Measurements from ENCODE around the gene LRRC74A.

DNA sequence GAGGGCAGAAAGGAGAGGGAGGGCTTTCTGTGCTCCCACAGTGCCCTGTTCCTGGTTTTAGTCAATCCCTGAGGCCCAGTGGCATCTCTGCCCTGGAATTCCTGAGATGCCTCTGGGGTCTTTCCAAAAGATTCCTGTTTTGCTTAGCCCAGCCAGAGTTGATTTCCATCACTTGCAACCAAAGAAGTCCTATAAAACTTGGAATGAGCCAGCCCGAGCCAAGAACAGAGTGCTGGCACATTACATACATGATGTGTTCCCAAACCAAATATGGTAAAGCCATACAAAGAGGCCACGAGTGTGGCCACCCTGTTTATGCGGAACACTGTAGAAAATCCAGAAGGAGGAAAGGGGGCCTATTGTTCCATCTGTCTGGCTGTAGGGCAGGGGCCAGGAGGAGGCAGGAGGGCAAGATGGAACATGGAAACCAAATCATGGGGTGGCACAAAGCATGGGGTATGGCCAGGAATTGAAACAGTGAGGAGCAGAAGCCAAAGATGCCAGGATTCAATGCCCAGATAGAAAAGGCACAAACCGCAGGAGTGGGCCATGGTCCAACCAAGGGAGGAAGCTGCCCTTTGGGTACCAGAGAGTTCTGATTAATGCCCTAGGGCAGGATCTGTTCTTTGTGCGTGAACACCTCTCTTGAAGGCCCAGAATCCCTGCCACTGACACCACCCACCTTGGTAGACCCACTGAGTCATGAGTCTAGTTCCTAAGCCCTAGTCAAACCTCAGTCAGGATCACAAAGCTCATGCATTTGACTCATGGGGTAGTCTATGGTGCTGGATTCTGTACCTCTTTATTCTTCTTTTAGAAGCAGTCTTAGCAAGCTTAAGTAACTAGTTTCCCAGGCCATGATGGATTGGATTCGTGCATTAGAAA, 75.2 kb downstream of the LRRC74A start:
- TF ChIP-seq SIN3A (IDR thresholded peaks at IDR 0.05; ENCODE audit: borderline replicate concordance in 2 of 2, control insufficient read depth in 1 of 2, low read depth in 2 of 2, low read length in 2 of 2) (no peak), SP1 (CRISPR knock-in tag; IDR thresholded peaks at IDR 0.05) (no peak), HNRNPH1 (optimal IDR thresholded peaks at IDR 0.05; ENCODE audit: low read depth, low read length) (no peak)
- TF ChIP-seq, protein P1, sequence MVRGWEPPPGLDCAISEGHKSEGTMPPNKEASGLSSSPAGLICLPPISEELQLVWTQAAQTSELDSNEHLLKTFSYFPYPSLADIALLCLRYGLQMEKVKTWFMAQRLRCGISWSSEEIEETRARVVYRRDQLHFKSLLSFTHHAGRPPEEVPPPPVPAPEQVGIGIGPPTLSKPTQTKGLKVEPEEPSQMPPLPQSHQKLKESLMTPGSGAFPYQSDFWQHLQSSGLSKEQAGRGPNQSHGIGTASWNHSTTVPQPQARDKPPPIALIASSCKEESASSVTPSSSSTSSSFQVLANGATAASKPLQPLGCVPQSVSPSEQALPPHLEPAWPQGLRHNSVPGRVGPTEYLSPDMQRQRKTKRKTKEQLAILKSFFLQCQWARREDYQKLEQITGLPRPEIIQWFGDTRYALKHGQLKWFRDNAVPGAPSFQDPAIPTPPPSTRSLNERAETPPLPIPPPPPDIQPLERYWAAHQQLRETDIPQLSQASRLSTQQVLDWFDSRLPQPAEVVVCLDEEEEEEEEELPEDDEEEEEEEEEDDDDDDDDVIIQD (CRISPR knock-in tag; IDR thresholded peaks at IDR 0.05): no peak
- TF ChIP-seq, protein P2, sequence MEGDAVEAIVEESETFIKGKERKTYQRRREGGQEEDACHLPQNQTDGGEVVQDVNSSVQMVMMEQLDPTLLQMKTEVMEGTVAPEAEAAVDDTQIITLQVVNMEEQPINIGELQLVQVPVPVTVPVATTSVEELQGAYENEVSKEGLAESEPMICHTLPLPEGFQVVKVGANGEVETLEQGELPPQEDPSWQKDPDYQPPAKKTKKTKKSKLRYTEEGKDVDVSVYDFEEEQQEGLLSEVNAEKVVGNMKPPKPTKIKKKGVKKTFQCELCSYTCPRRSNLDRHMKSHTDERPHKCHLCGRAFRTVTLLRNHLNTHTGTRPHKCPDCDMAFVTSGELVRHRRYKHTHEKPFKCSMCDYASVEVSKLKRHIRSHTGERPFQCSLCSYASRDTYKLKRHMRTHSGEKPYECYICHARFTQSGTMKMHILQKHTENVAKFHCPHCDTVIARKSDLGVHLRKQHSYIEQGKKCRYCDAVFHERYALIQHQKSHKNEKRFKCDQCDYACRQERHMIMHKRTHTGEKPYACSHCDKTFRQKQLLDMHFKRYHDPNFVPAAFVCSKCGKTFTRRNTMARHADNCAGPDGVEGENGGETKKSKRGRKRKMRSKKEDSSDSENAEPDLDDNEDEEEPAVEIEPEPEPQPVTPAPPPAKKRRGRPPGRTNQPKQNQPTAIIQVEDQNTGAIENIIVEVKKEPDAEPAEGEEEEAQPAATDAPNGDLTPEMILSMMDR (IDR thresholded peaks at IDR 0.05 in 2 of 3, conservative IDR thresholded peaks at IDR 0.05 in 1 of 3; ENCODE audit: insufficient read depth in 2 of 3, low read depth in 1 of 3, low read length in 3 of 3): no peak

All from K562 (cell line).